BLaER1 treated with 17β-estradiol and CSF1 and Interleukin-3, amounts not matched to agents 10 nM and 100 nM (cell line): ENCODE measurements around the gene USH2A.

Experiments used
- H3K27ac ChIP-seq, 11 experiments: shearing (Covaris generic); formaldehyde crosslinking; 2 replicates each; pipeline ENCODE4 v1.8.1; 2022
- H3K27me3 ChIP-seq, 11 experiments: shearing (Covaris generic); formaldehyde crosslinking; 2 replicates each; pipeline ENCODE4 v1.8.1; 2022
- H3K36me3 ChIP-seq, 11 experiments: shearing (Covaris generic); formaldehyde crosslinking; 2 replicates each; pipeline ENCODE4 v1.8.1; 2022
- H3K4me1 ChIP-seq, 10 experiments: shearing (Covaris generic); formaldehyde crosslinking; 2 replicates each; pipeline ENCODE4 v1.8.1; 2022
- H3K4me2 ChIP-seq, 11 experiments: shearing (Covaris generic); formaldehyde crosslinking; 2 replicates each; pipeline ENCODE4 v1.8.1; 2022
- H3K4me3 ChIP-seq, 10 experiments: shearing (Covaris generic); formaldehyde crosslinking; 2 replicates each; pipeline ENCODE4 v1.8.1; 2022
- H3K9ac ChIP-seq, 11 experiments: shearing (Covaris generic); formaldehyde crosslinking; 2 replicates each; pipeline ENCODE4 v1.8.1; 2022
- H3K9me3 ChIP-seq, 11 experiments: shearing (Covaris generic); formaldehyde crosslinking; replicated peaks in 1 of 11; 2 replicates each; pipeline ENCODE4 v1.8.1; 2022
- H4K20me1 ChIP-seq, 11 experiments: shearing (Covaris generic); formaldehyde crosslinking; 2 replicates each; pipeline ENCODE4 v1.8.1; 2022
- Cebpa-rat ChIP-seq, 11 experiments: shearing (Covaris generic); IDR thresholded peaks; 2 replicates each; pipeline ENCODE4 v1.8.1; 2022

The USH2A gene

DNA sequence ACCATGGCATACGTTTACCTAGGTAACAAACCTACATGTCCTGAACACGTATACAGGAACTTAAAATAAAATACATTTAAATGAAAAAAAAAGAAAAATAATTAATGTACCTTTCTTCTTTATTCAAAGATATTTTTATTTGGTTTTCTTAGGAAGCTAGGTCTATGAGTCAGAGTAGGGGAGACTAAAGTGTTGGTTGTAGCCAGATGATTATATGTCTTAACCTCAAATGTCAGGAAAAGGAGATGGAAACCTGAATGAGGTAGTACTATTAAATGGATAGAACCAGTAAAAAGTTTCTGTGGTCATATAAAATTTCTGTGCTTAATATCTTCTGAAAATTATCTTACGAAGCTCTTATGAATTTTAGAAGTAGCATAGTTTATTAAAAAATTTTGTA is 580.3 kb downstream of the USH2A start:
- H3K9ac ChIP-seq, result no peak overlapping the region
- H3K4me3 ChIP-seq, result no peak overlapping the region
- H3K27me3 ChIP-seq, result no peaks in the 10 kb centered on the region
- H3K4me2 ChIP-seq, result no peak overlapping the region
- H3K27ac ChIP-seq, result no peak overlapping the region
- H3K36me3 ChIP-seq, result no peaks in the 10 kb centered on the region
- H3K9me3 ChIP-seq, result peaks cover 4 to 16% (median 8%) of the 10 kb centered on the region in 11 experiments; a peak in 17 of 22 replicates
- peaks cover 0 to 27% (median 0%) of the 10 kb centered on the region in 10 experiments; a peak in 6 of 20 replicates for H3K4me1 ChIP-seq
- no peaks in the 10 kb centered on the region for H4K20me1 ChIP-seq
- TF ChIP-seq Cebpa-rat (IDR thresholded peaks at IDR 0.05), result no peak

DNA sequence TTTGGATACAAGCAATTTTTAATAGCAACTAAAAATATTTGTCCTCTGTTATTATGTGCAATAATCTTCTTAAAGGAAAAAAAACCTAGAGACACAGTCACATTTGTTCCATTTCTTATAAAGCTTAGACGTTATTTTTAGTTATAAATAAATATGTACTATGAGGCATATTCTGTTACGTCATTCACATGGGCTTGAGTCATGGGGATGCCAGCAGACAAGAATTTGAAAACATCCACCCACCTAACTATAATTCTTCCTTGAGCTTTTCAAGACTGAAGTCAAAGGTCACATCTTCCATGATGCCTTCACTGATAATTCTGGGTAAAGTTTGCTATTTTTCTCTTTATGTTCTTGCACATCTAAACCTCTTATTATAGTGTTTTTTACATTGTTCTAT is 587.3 kb downstream of the USH2A start:
- Histone ChIP-seq H3K9me3 (peaks cover 0 to 6% (median 0%) of the 10 kb centered on the region in 11 experiments; a peak in 4 of 22 replicates), H3K4me3 (no peak overlapping the region), H4K20me1 (no peaks in the 10 kb centered on the region), H3K27me3 (no peaks in the 10 kb centered on the region), H3K36me3 (no peaks in the 10 kb centered on the region), H3K9ac (no peak overlapping the region), H3K4me1 (no peaks in the 10 kb centered on the region), H3K27ac (no peak overlapping the region), H3K4me2 (no peak overlapping the region)
- TF ChIP-seq Cebpa-rat (IDR thresholded peaks at IDR 0.05), result no peak

DNA sequence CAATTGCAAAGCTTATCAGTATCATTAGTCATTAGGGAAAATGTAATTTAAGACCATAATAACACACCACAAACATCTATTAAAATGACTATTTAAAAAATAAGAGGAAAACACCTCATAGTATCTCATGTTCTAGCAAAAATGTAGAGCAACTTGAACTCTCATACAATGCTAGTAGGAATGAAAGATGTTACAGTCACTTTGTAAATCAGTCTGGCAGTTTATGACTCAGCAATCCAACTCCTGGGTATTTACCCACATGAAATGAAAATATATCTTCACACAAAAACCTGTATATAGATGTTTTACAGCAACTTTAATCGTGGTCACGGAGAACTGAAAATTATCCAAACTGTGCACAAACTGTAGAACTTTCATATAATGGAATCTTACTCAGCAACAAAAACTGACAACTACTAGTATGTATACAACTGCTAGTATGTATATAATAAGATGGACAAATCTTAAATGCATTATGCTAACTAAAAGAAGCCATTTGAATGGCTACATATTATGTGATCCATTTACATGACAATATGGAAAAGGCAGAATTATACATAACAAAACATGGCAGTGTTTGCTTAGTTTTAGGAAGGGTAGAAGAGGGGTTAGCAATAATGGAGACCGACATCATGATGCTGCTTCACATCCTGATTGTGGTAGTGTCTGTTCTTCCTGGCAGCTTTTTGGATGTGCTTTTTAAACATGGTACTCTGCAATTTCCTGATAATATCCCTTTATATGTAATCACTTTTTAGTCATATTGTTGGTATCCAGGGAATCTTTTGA is 589.1 kb downstream of the USH2A start:
- Histone ChIP-seq H3K36me3 (no peaks in the 10 kb centered on the region), H3K4me3 (no peak overlapping the region), H3K9me3 (peaks cover 0 to 7% (median 0%) of the 10 kb centered on the region in 11 experiments; a peak in 2 of 22 replicates), H3K9ac (no peak overlapping the region), H4K20me1 (no peaks in the 10 kb centered on the region), H3K4me2 (no peak overlapping the region), H3K27me3 (no peaks in the 10 kb centered on the region), H3K27ac (no peak overlapping the region), H3K4me1 (no peaks in the 10 kb centered on the region)
- no peak for TF ChIP-seq Cebpa-rat (IDR thresholded peaks at IDR 0.05)

DNA sequence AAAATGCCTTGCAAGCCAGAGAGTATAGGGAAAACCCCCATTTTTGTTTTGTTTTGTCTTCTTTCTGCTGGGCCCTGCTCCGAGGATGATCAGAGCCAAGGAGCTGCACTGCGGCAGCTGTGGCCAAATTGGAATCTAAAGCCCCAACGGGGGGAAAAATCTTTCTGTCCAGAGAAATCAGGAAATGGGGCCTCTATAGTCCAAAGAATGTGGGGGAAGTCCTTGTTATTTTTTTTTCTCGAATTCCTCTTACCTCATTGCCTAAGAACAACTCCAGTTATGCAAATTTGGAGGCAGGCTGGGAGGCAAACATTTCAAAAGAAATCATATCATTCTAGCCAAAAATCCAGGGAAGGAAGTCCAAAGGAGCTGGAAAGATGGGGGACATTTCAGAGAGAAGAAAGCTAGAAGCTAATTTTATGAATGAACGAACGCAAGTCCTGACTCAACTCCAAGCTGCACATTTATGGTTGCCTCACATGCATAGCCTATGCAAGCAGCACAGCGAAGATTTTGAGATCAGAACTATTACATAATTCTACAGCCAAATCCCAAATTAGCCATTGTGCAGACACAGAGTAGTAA is 592.9 kb downstream of the USH2A start:
- H4K20me1 ChIP-seq, result no peaks in the 10 kb centered on the region
- H3K9me3 ChIP-seq, result peaks cover 0 to 7% (median 0%) of the 10 kb centered on the region in 11 experiments; a peak in 2 of 22 replicates
- TF ChIP-seq Cebpa-rat (IDR thresholded peaks at IDR 0.05), result no peak
- no peak overlapping the region for H3K9ac ChIP-seq
- no peak overlapping the region for H3K4me3 ChIP-seq
- H3K36me3 ChIP-seq, result no peaks in the 10 kb centered on the region
- H3K4me1 ChIP-seq, result no peaks in the 10 kb centered on the region
- H3K27ac ChIP-seq, result no peak overlapping the region
- no peaks in the 10 kb centered on the region for H3K27me3 ChIP-seq
- no peak overlapping the region for H3K4me2 ChIP-seq

DNA sequence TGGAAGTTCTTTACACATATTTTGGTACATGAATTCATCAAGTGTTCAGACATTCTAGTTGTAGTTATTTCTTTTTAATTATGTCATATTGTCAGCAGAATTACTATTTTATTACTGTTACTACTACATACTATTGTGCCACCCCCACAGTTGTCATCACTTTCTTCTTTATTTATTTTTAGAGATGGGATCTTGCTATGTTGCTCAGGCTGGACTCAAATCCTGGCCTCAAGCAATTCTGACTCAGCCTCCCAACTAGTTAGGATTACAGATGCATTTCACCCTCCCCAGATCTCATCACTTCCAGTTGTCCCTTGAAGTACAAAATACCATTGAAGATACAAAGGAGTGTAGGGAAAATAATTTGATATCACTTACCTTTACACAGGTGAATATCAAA is 598.2 kb downstream of the USH2A start:
- peaks cover 0 to 7% (median 0%) of the 10 kb centered on the region in 11 experiments; a peak in 4 of 22 replicates for H3K9me3 ChIP-seq
- no peaks in the 10 kb centered on the region for H3K27me3 ChIP-seq
- TF ChIP-seq Cebpa-rat (IDR thresholded peaks at IDR 0.05), result no peak
- no peak overlapping the region for H3K4me2 ChIP-seq
- H3K9ac ChIP-seq, result no peak overlapping the region
- H3K4me3 ChIP-seq, result no peak overlapping the region
- H4K20me1 ChIP-seq, result no peaks in the 10 kb centered on the region
- no peaks in the 10 kb centered on the region for H3K36me3 ChIP-seq
- H3K4me1 ChIP-seq, result no peaks in the 10 kb centered on the region
- H3K27ac ChIP-seq, result no peak overlapping the region

DNA sequence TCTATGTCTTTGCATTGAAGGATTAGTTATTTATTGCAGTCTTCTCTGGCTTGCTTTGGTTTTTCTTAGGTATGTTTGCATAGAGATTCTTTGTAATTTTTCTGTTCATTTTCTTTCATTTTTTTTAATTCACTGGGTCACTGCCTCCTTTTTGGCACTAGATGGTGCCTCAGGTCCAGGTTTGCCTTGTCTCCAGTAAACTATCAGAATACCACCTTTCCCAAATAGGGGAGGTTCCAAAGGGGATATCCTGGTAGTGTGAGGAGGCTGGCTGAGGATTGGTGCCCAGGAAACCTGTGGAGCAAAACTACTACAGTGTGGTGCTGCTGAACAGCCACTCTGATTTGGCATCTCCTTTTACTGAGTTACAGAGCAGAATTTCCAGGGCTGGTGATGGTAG is 599.0 kb downstream of the USH2A start:
- Histone ChIP-seq H4K20me1 (no peaks in the 10 kb centered on the region), H3K9ac (no peak overlapping the region), H3K4me3 (no peak overlapping the region), H3K36me3 (no peaks in the 10 kb centered on the region), H3K27ac (no peak overlapping the region), H3K4me2 (no peak overlapping the region), H3K4me1 (no peaks in the 10 kb centered on the region), H3K9me3 (peaks cover 0 to 7% (median 0%) of the 10 kb centered on the region in 11 experiments; a peak in 4 of 22 replicates), H3K27me3 (no peaks in the 10 kb centered on the region)
- no peak for TF ChIP-seq Cebpa-rat (IDR thresholded peaks at IDR 0.05)

DNA sequence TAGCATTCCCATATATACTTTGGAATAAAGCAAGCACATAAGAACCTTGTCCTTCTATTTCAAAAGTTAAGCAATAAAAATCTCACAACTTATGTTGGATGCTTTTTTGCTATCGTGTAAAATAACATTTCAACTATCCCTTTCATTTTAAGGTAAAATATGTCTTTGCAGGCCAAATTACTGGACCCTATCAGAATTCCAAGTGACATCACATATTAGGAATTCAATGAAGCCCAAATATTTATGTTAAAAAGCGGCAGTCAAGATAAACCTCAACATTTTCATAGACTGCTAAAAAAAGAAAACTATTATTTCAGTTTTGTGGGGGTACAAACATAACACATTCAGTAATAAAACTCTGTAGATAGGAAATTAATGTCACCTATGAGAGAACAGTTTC is 604.1 kb downstream of the USH2A start:
- Histone ChIP-seq H3K9me3 (peaks cover 0 to 7% (median 0%) of the 10 kb centered on the region in 11 experiments; a peak in 4 of 22 replicates), H3K4me3 (no peak overlapping the region), H3K9ac (no peak overlapping the region), H3K36me3 (no peaks in the 10 kb centered on the region), H3K27me3 (no peaks in the 10 kb centered on the region), H4K20me1 (no peaks in the 10 kb centered on the region), H3K27ac (no peak overlapping the region), H3K4me2 (no peak overlapping the region), H3K4me1 (no peaks in the 10 kb centered on the region)
- TF ChIP-seq Cebpa-rat (IDR thresholded peaks at IDR 0.05), result no peak

DNA sequence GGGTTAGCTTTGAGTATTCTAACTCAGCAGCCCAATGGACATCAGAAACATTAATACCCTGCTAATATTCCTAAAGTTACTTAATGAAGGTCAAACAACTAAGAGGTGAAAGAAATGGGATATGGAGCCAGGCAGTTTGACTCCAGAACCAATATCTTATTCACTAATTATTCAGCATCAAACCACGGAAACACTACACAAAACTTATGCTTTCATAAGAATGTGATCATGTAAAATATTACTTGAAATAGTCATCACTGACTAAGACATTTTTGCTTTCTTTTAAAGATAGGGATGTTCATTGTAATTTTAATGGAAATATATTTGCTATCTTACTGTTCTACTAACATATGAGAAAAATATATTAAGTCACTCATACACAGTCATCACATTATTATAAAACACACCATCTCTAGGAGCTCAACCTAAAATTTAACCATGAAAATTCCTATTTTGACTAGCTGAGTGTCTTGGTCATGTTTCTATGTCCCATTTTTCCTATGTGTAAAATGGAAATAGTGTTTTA is 615.3 kb downstream of the USH2A start:
- Histone ChIP-seq H3K27me3 (no peaks in the 10 kb centered on the region), H3K27ac (no peak overlapping the region), H3K4me2 (no peak overlapping the region), H3K4me1 (no peaks in the 10 kb centered on the region), H3K36me3 (no peaks in the 10 kb centered on the region; a peak in 1 of 22 replicates), H3K4me3 (no peak overlapping the region), H4K20me1 (no peaks in the 10 kb centered on the region), H3K9ac (no peak overlapping the region), H3K9me3 (peaks cover 8 to 19% (median 12%) of the 10 kb centered on the region in 11 experiments; a peak in 20 of 22 replicates)
- no peak for TF ChIP-seq Cebpa-rat (IDR thresholded peaks at IDR 0.05)

DNA sequence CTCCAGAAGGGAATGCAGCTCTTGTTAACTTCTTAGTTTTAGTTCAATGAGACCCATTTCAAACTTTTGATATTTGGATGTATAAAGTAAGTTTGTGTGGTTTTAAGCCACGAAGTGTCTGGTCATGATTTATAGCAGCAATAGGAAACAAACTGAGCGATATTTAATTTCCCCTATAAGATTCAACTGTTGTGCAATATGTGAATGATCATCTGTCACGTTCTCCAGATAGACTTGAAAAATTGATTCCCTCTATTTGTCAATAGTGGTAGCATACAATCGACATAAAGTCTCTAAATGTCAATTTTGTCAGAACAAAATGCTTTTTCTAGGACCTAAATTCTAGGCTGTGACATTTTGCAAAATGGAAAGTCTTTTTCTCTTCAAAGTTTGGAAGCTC is 616.0 kb downstream of the USH2A start:
- H3K4me2 ChIP-seq, result no peak overlapping the region
- no peaks in the 10 kb centered on the region for H3K27me3 ChIP-seq
- no peaks in the 10 kb centered on the region; a peak in 1 of 22 replicates for H3K36me3 ChIP-seq
- no peak overlapping the region for H3K27ac ChIP-seq
- H3K4me1 ChIP-seq, result no peaks in the 10 kb centered on the region
- no peak for TF ChIP-seq Cebpa-rat (IDR thresholded peaks at IDR 0.05)
- H3K9me3 ChIP-seq, result peaks cover 3 to 11% (median 10%) of the 10 kb centered on the region in 11 experiments; a peak in 20 of 22 replicates
- no peaks in the 10 kb centered on the region for H4K20me1 ChIP-seq
- H3K9ac ChIP-seq, result no peak overlapping the region
- H3K4me3 ChIP-seq, result no peak overlapping the region
